AG10803 (cell line): ENCODE data around the gene VWA2.

ENCODE experiments used
- DNase-seq: peaks from one replicate; pipeline ENCODE4 v3.0.0; 2010; ENCODE audit warnings: low read depth
- H3K4me3 ChIP-seq: 2 replicates; pipeline ENCODE4 v1.5.1; 2011; ENCODE audit warnings: mild to moderate bottlenecking, low read length, control low read depth
- TF ChIP-seq, protein P1 (sequence below): conservative IDR thresholded peaks from 2 replicates; pipeline ENCODE4 v1.5.1; 2011; ENCODE audit warnings: mild to moderate bottlenecking, low read length, control low read depth, inconsistent platforms

The VWA2 gene

DNA sequence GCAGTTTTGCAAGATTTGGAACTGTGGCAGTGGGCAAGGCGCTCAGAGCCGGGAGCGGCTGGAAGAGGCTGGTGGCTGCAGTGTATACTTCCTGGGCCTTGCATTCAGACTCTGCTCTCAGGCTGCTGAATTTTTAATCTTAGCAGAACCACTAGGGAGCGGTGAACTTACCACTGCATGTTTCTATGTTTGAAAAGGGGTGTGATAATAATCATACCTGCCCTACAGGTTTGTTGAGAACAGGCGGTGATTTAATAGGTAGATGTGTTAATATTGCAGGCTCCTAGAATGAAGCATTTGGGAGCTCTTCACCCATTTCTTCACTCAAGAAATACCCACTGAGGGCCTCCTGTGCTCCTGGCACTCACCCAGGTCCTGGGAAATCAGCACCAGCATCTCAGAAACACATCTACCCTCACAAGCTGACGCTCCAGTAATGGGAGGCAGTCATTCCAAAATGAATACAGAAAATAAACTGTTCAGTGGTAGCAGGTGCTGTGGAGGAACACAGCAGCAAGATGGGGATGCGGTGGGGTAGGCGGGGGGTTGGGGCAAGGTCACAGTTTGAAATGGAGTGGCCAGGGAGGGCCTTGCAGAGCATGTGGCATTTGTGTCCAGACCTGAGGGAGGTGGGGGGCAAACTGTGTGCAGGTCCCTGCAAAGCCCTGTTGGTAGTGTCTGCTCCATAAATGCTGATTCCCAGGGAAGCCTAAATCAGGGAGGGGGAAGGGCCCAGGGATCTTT is 41.0 kb downstream of the VWA2 start:
- no peak for DNase-seq
- TF ChIP-seq, protein P1, sequence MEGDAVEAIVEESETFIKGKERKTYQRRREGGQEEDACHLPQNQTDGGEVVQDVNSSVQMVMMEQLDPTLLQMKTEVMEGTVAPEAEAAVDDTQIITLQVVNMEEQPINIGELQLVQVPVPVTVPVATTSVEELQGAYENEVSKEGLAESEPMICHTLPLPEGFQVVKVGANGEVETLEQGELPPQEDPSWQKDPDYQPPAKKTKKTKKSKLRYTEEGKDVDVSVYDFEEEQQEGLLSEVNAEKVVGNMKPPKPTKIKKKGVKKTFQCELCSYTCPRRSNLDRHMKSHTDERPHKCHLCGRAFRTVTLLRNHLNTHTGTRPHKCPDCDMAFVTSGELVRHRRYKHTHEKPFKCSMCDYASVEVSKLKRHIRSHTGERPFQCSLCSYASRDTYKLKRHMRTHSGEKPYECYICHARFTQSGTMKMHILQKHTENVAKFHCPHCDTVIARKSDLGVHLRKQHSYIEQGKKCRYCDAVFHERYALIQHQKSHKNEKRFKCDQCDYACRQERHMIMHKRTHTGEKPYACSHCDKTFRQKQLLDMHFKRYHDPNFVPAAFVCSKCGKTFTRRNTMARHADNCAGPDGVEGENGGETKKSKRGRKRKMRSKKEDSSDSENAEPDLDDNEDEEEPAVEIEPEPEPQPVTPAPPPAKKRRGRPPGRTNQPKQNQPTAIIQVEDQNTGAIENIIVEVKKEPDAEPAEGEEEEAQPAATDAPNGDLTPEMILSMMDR, result no peak

DNA sequence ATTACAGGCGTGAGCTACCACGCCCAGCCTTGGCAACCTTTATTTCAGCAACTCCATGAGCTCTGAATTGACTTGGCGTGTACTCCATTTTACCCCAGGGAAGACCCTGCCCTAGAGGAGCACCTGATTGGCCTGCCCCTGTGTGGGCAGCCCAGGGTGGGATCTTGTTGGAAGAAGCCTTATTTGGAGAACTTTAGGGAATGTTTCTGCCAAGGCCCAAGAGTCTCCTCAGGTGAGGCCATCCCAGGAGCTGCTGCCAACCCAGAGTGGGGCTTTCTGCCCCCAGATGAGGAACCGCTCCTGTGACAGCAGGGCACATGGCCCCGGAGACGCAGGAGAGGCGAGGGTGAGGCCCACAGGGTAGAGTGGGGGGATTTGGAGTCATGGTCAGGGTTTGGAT is 42.0 kb downstream of the VWA2 start:
- no peak overlapping the region for H3K4me3 ChIP-seq
- DNase-seq, result no peak
- TF ChIP-seq, protein P1, result no peak

More for the DNA sequence above, 41.0 kb downstream of the VWA2 start:
- no peak overlapping the region for H3K4me3 ChIP-seq

DNA sequence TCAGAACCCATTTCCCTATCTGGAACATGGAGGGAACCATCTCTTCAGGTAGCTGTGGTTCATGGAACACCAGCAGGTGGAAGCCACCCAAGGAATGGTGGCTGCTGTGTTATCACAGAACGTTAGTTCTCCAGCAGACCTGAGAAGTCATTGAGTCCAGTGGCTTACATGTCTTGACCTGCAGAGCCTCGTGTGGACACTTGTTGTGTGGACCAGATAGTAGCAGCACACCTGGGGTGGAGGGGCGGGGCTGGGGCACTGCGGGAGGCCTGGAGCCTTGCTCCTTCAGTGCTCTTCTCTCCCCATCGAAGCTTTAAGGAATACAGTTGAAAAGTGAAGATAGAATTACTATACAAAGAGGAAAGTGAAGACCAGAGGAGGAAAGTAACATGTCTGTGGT is 42.4 kb downstream of the VWA2 start:
- no peak overlapping the region for H3K4me3 ChIP-seq
- TF ChIP-seq, protein P1, result no peak
- DNase-seq, result no peak

DNA sequence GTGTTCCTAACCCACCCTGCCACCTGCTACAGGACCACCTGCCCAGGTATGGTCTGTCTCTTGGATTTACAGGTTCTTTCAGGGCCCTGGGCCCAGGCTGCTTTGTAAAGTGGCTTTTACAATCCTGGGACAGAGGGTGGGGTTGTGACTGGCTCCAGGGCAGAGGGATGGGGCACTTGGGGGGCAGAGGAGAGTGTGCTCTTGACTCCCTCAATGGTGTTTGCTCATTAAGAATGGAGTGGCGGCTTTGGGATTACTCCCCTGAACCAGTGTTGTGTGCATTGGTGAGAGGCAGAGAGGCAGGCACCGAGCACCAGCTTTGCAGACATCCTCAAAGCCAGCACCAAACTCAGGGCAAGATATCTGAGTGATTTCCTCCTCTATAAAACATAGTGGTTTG is 43.5 kb downstream of the VWA2 start:
- TF ChIP-seq, protein P1, result no peak
- H3K4me3 ChIP-seq, result no peak overlapping the region
- no peak for DNase-seq

DNA sequence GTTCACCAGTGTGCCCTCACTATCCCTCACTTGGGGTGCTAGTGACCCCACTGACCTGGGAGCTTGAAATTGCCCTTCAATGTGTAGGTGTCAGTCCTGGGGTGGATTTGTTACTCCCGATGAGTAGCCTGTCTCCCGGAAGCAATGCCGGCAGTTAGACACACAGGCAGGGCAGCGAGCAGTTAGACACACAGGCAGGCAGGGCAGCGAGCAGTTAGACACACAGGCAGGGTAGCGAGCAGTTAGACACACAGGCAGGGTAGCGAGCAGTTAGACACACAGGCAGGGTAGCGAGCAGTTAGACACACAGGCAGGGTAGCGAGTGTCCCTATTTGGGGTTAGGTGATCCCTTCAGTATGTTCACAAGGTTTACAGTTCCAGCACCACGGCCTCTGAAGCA is 44.0 kb downstream of the VWA2 start:
- TF ChIP-seq, protein P1, result no peak
- DNase-seq, result no peak
- no peak overlapping the region for H3K4me3 ChIP-seq

DNA sequence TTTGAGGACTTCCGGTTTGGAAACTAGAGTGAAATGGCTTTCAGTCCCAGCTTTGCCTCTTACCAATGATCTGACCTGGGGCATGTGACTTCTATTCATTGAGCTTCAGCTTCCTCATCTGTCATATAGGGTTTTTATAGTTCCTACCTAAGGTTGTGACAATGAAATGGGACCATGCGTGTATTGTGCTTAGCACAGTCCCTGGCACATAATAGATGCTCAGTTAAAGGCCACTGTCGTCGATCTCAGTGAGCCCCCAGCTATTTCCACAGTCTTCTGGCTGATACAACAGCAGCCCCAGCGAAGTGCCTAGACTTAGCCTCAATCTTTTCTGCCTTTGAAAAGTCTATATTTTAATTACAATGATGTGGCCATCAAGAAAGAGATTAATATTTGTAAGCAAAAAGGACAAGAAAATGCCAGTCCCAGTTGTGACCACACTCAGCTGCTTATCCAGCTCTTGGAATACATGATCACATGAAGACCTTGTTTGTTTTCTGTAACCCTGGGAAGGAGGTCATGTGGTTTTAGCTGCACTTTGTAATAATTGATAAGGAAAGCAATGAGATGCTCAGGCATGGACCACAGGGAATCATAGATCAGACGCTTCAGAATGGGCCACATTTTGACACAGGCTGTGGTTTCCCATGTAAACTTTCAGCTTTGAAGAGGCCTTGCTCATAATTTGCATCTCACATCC is 44.6 kb downstream of the VWA2 start:
- DNase-seq, result no peak
- TF ChIP-seq, protein P1, result no peak

More for the DNA sequence above, 44.6 kb downstream of the VWA2 start:
- no peak overlapping the region for H3K4me3 ChIP-seq
